Esophagus muscularis mucosa (tissue), 4 donors: Measurements from ENCODE around the gene ZDHHC21. TPM values are rescaled to one million over a fixed set of nuclear protein-coding genes. Genes with fewer than 3 reads are reported as not detected.

ENCODE experiments used
- DNase-seq: peaks from one replicate; pipeline ENCODE4 v3.0.0-alpha.2; 2017; ENCODE audit errors: extremely low spot score
- H3K27ac ChIP-seq, 4 donors: fragments of 200-600 bp; sonication (generic); replicated peaks in 1 of 4; 1 replicate in 3 of 4; 2 replicates in 1 of 4; pipeline ENCODE4 v1.5.1; 2016 to 2019; ENCODE audit warnings: mild to moderate bottlenecking in 1 of 4
- H3K27me3 ChIP-seq, 4 donors: fragments of 200-600 bp; sonication (generic); one replicate each; pipeline versions ENCODE4 v1.5.1 to v1.6.0; 2016 to 2019
- H3K36me3 ChIP-seq, 4 donors: fragments of 200-600 bp; sonication (generic); one replicate each; pipeline ENCODE4 v1.5.1; 2016 to 2019
- H3K4me1 ChIP-seq, 4 donors: fragments of 200-600 bp; sonication (generic); one replicate each; pipeline ENCODE4 v1.5.1; 2016 to 2019
- H3K4me3 ChIP-seq, 4 donors: fragments of 200-600 bp; sonication (generic); 1 replicate in 2 of 4; 2 replicates in 2 of 4; pipeline ENCODE4 v1.5.1; 2016 to 2019; ENCODE audit warnings: mild to moderate bottlenecking in 4 of 4, moderate library complexity in 1 of 4
- H3K9me3 ChIP-seq, 4 donors: fragments of 200-600 bp; sonication (generic); 1 replicate in 3 of 4; 2 replicates in 1 of 4; pipeline ENCODE4 v1.5.1; 2016 to 2019
- CTCF ChIP-seq, 3 experiments: fragments of 200-600 bp in 2 of 3; fragments of 450-650 bp in 1 of 3; sonication (generic) in 2 of 3; IDR thresholded peaks; one replicate each; pipeline ENCODE4 v1.5.1; 2017 to 2019; ENCODE audit warnings: antibody characterized with exemption in 3 of 3, mild to moderate bottlenecking in 2 of 3, moderate library complexity in 1 of 3
- EP300 ChIP-seq: sonication (generic); formaldehyde crosslinking; IDR thresholded peaks from one replicate; pipeline ENCODE4 v1.6.1; 2017; ENCODE audit warnings: antibody characterized with exemption
- POLR2A ChIP-seq: fragments of 450-650 bp; IDR thresholded peaks from one replicate; pipeline ENCODE4 v1.6.1; 2017; ENCODE audit warnings: antibody characterized with exemption, moderate library complexity, mild to moderate bottlenecking, low read depth
- POLR2AphosphoS5 ChIP-seq, 2 donors: sonication (generic); formaldehyde crosslinking; IDR thresholded peaks; one replicate each; pipeline ENCODE4 v1.6.1; 2017; ENCODE audit warnings: antibody characterized with exemption in 2 of 2
- WGBS: methylation state at CpG from one replicate; pipeline ENCODE4 v1.1.5; 2018; 5-methylcytosine and 5-hydroxymethylcytosine counted together
- intact Hi-C: fragments of 100-400 bp; cut with DNase I; formaldehyde crosslinking; loops from one replicate; pipeline ENCODE4 v1.15.1; 2023
- total RNA-seq, 4 donors: library from RNA; depleted of rRNA; stranded (reverse); fragments of >200 nt; gene quantifications; one replicate each; pipeline versions ENCODE4 v1.1.0 to v1.2.1, GENCODE V29; 2016

ZDHHC21 gene
- total RNA-seq, 4 donors from 2014 or later, result 7.6 to 11.6 (median 8.9) TPM

GRCh38 chr9:14645648-14646047 is 47.6 kb downstream of the ZDHHC21 start:
- 91% methylated on average over 3 of the region's 3 CpGs for WGBS
- Histone ChIP-seq H3K4me3 (no peak overlapping the region), H3K9me3 (no peaks in the 10 kb centered on the region), H3K4me1 (no peaks in the 10 kb centered on the region), H3K36me3 (peaks cover 0 to 5% (median 0%) of the 10 kb centered on the region in 4 donors), H3K27ac (no peak overlapping the region), H3K27me3 (no peaks in the 10 kb centered on the region)
- TF ChIP-seq EP300, result no peak
- TF ChIP-seq POLR2AphosphoS5 (IDR thresholded peaks at IDR 0.05), result no peak
- no peak for DNase-seq
- intact Hi-C loops, result no loop called here

- no peaks in the 10 kb centered on the region for H3K4me1 ChIP-seq
- no peak overlapping the region for H3K4me3 ChIP-seq
- 63% methylated on average over 1 of the region's 1 CpG for WGBS
- no peaks in the 10 kb centered on the region for H3K9me3 ChIP-seq
- no peaks in the 10 kb centered on the region for H3K27me3 ChIP-seq
- DNase-seq, result no peak
- intact Hi-C loops, result no loop called here
- H3K27ac ChIP-seq, result no peak overlapping the region
- TF ChIP-seq POLR2A (no peak), POLR2AphosphoS5 (IDR thresholded peaks at IDR 0.05) (no peak), EP300 (no peak), CTCF (IDR thresholded peaks at IDR 0.05) (no peak)
- H3K36me3 ChIP-seq, result peaks cover 0 to 15% (median 0%) of the 10 kb centered on the region in 4 donors
Observed at GRCh38 chr9:14640967-14641366, 52.3 kb downstream of the ZDHHC21 start.

- TF ChIP-seq POLR2A (no peak), POLR2AphosphoS5 (IDR thresholded peaks at IDR 0.05) (no peak), CTCF (IDR thresholded peaks at IDR 0.05) (no peak), EP300 (no peak)
- WGBS, result 93% methylated on average over 2 of the region's 2 CpGs
- no peaks in the 10 kb centered on the region for H3K27me3 ChIP-seq
- intact Hi-C loops, result no loop called here
- H3K9me3 ChIP-seq, result no peaks in the 10 kb centered on the region
- H3K4me1 ChIP-seq, result no peaks in the 10 kb centered on the region
- H3K27ac ChIP-seq, result no peak overlapping the region
- no peak overlapping the region for H3K4me3 ChIP-seq
- H3K36me3 ChIP-seq, result peaks cover 0 to 18% (median 2%) of the 10 kb centered on the region in 4 donors
- DNase-seq, result no peak
Observed at GRCh38 chr9:14640294-14640693, 52.9 kb downstream of the ZDHHC21 start.

- Histone ChIP-seq H3K27ac (no peak overlapping the region), H3K36me3 (peaks cover 0 to 32% (median 8%) of the 10 kb centered on the region in 4 donors), H3K27me3 (no peaks in the 10 kb centered on the region), H3K4me1 (no peaks in the 10 kb centered on the region), H3K4me3 (no peak overlapping the region), H3K9me3 (no peaks in the 10 kb centered on the region)
- DNase-seq, result no peak
- TF ChIP-seq CTCF (IDR thresholded peaks at IDR 0.05), result no peak
- TF ChIP-seq EP300, result no peak
- TF ChIP-seq POLR2AphosphoS5 (IDR thresholded peaks at IDR 0.05), result no peak
- no peak for TF ChIP-seq POLR2A
- intact Hi-C loops, result no loop called here
- 95% methylated on average over 7 of the region's 7 CpGs for WGBS
Observed at GRCh38 chr9:14633906-14634565, 59.2 kb downstream of the ZDHHC21 start.

- WGBS, result 94% methylated on average over 3 of the region's 3 CpGs
- TF ChIP-seq CTCF (IDR thresholded peaks at IDR 0.05) (no peak), POLR2AphosphoS5 (IDR thresholded peaks at IDR 0.05) (no peak), POLR2A (no peak), EP300 (no peak)
- H3K27me3 ChIP-seq, result no peaks in the 10 kb centered on the region
- H3K27ac ChIP-seq, result no peak overlapping the region
- no peaks in the 10 kb centered on the region for H3K9me3 ChIP-seq
- H3K4me1 ChIP-seq, result no peaks in the 10 kb centered on the region
- DNase-seq, result no peak
- intact Hi-C loops, result no loop called here
- peaks cover 0 to 26% (median 8%) of the 10 kb centered on the region in 4 donors for H3K36me3 ChIP-seq
- H3K4me3 ChIP-seq, result no peak overlapping the region
Observed at GRCh38 chr9:14633148-14633547, 60.1 kb downstream of the ZDHHC21 start.
